Coronary artery (tissue), 2 donors: ENCODE results near the gene CCDC71L.

ENCODE experiments used
- DNase-seq: peaks from one replicate; pipeline ENCODE4 v3.0.0-alpha.2; 2017; ENCODE audit warnings: low spot score
- H3K27ac ChIP-seq, 2 donors: fragments of 200-600 bp; sonication (generic); one replicate each; pipeline ENCODE4 v1.5.1; 2016 to 2019
- H3K4me3 ChIP-seq: fragments of 200-600 bp; sonication (generic); 2 replicates; pipeline ENCODE4 v1.5.1; 2016; ENCODE audit warnings: mild to moderate bottlenecking, moderate library complexity
- CTCF ChIP-seq: fragments of 200-600 bp; sonication (generic); IDR thresholded peaks from one replicate; pipeline ENCODE4 v1.5.1; 2019; ENCODE audit warnings: antibody characterized with exemption

CCDC71L gene

DNA sequence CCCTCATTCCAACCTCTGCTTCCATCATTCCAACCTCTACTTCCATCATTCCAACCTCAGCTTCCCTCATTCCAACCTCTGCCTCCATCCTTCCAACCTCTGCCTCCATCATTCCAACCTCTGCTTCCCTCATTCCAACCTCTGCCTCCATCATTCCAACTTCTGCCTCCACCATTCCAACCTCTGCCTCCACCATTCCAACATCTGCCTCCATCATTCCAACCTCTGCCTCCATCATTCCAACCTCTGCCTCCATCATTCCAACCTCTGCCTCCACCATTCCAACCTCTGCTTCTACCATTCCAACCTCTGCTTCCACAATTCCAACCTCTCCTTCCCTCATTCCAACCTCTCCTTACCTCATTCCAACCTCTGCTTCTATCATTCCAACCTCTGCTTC lies 30.3 kb downstream of the CCDC71L start:
- no peak overlapping the region for H3K4me3 ChIP-seq
- H3K27ac ChIP-seq, result no peak overlapping the region
- TF ChIP-seq CTCF, result no peak
- no peak for DNase-seq

DNA sequence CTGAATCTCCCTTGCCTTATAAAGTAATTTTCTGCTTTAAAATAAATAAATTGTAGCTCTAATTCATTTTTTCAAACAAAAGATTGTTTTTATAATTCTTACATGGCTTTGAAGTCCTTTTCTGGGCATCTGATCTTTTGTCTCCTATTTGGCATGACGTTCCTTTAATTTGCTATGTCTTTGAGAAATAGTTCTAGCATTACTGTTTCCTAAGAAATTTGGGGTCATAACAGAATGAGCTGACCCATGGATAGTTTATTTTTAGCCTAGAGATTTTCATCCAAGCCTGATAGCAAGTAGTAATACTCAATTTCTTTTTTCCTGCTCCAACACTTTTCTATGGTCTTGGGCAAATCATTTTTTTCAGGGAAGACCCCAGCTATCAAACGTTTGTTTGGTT lies 31.4 kb downstream of the CCDC71L start:
- DNase-seq, result no peak
- H3K27ac ChIP-seq, result no peak overlapping the region
- no peak for TF ChIP-seq CTCF
- H3K4me3 ChIP-seq, result no peak overlapping the region

GRCh38 chr7:106626376-106627164 lies 34.4 kb downstream of the CCDC71L start:
- Histone ChIP-seq H3K4me3 (no peak overlapping the region), H3K27ac (no peak overlapping the region)
- DNase-seq, result no peak
- no peak for TF ChIP-seq CTCF

GRCh38 chr7:106625678-106626301 lies 35.2 kb downstream of the CCDC71L start:
- TF ChIP-seq CTCF, result no peak
- no peak for DNase-seq
- Histone ChIP-seq H3K4me3 (no peak overlapping the region), H3K27ac (no peak overlapping the region)

- Histone ChIP-seq H3K27ac (no peak overlapping the region), H3K4me3 (no peak overlapping the region)
- TF ChIP-seq CTCF, result no peak
- DNase-seq, result no peak
Observed at GRCh38 chr7:106623853-106624252, 37.1 kb downstream of the CCDC71L start.

- TF ChIP-seq CTCF, result no peak
- no peak for DNase-seq
- H3K27ac ChIP-seq, result peak overlapping the region in 1 of 2 donors; percentile 56
- H3K4me3 ChIP-seq, result no peak overlapping the region
Observed at GRCh38 chr7:106623315-106623660, 37.7 kb downstream of the CCDC71L start.

- TF ChIP-seq CTCF, result no peak
- no peak for DNase-seq
- Histone ChIP-seq H3K4me3 (no peak overlapping the region), H3K27ac (no peak overlapping the region)
Observed at GRCh38 chr7:106622654-106623314, 38.2 kb downstream of the CCDC71L start.
